ENCODE results near the gene LRRC75A. TPM values are rescaled to one million over a fixed set of nuclear protein-coding genes. Genes with fewer than 3 reads are reported as not detected.

LRRC75A gene
- total and polyA plus RNA-seq, 11 donors: 0.37 to 2.5 (median 0.85) TPM

GRCh38 chr17:16488186-16488967 lies 3.6 kb downstream of the LRRC75A start:
- H3K27ac ChIP-seq: no peak overlapping the region
- no peak for ATAC-seq
- 75 to 91% (median 81%) methylated on average over 7 to 8 of the region's 8 CpGs for WGBS, 4 donors

GRCh38 chr17:16486373-16487250 lies 5.4 kb downstream of the LRRC75A start:
- Histone ChIP-seq H3K4me1 (peaks cover 3 to 42% (median 25%) of the 10 kb centered on the region in 12 donors), H3K27ac (peak overlapping the region in 9 of 12 donors; percentile 25 to 81 (median 45)), H3K36me3 (no peaks in the 10 kb centered on the region), H3K9me3 (no peaks in the 10 kb centered on the region), H3K4me3 (peak overlapping the region in 7 of 12 donors; percentile 9 to 38 (median 12)), H3K27me3 (no peaks in the 10 kb centered on the region)
- peak; percentile 72 to 82 (median 74) for ATAC-seq
- 23 to 33% (median 26%) methylated on average over 21 to 24 of the region's 24 CpGs for WGBS, 4 donors
- TF ChIP-seq CTCF (IDR thresholded peaks at IDR 0.05) (no peak), POLR2A (IDR thresholded peaks at IDR 0.05) (no peak)
- DNase-seq: peak; percentile 78 to 89 (median 83)
- intact Hi-C loops (cut with DNase I): no loop called here

More at GRCh38 chr17:16488186-16488967, 3.6 kb downstream of the LRRC75A start:
- no peaks in the 10 kb centered on the region for H3K36me3 ChIP-seq
- H3K27me3 ChIP-seq: peaks cover 0 to 10% (median 0%) of the 10 kb centered on the region in 9 donors
- TF ChIP-seq POLR2A (IDR thresholded peaks at IDR 0.05) (no peak), CTCF (IDR thresholded peaks at IDR 0.05) (no peak)
- H3K4me1 ChIP-seq: peaks cover 3 to 42% (median 27%) of the 10 kb centered on the region in 12 donors
- no peaks in the 10 kb centered on the region for H3K9me3 ChIP-seq
- intact Hi-C loops (cut with DNase I): no loop called here
- no peak overlapping the region for H3K4me3 ChIP-seq
- DNase-seq: no peak

- peak overlapping the region in 1 of 12 donors; percentile 53 for H3K27ac ChIP-seq
Measured at GRCh38 chr17:16484445-16485175, 7.4 kb downstream of the LRRC75A start.

More at GRCh38 chr17:16484445-16485175, 7.4 kb downstream of the LRRC75A start:
- DNase-seq (no peak), ATAC-seq (no peak)
- Histone ChIP-seq H3K4me1 (peaks cover 3 to 33% (median 18%) of the 10 kb centered on the region in 12 donors), H3K4me3 (peak overlapping the region in 1 of 12 donors; percentile 21), H3K36me3 (no peaks in the 10 kb centered on the region), H3K27me3 (no peaks in the 10 kb centered on the region), H3K9me3 (no peaks in the 10 kb centered on the region)
- TF ChIP-seq POLR2A (IDR thresholded peaks at IDR 0.05) (no peak), CTCF (IDR thresholded peaks at IDR 0.05) (no peak)
- 72 to 78% (median 76%) methylated on average over 19 of the region's 19 CpGs for WGBS, 4 donors
- intact Hi-C loops (cut with DNase I): no loop called here

Measured in heart left ventricle (tissue), 16 donors.